Measurements from ENCODE around the gene TNNI3. TPM values are rescaled to one million over a fixed set of nuclear protein-coding genes. Genes with fewer than 3 reads are reported as not detected.
A peak's percentile ranks its signal among the peaks of the same experiment; 100 is the strongest.

TNNI3 gene
- total and polyA plus RNA-seq, 10 of the 15 experiments (the other 5 are each of a cell fraction or from before 2014, with no cell fraction given), result not detected

GRCh38 chr19:55178781-55179599, 21.5 kb upstream of the TNNI3 start (continued):
- TF ChIP-seq CREB1 (IDR thresholded peaks at IDR 0.05; ENCODE audit: low read depth), result peak; percentile 54
- TF ChIP-seq NFYB (IDR thresholded peaks at IDR 0.05; ENCODE audit: insufficient read depth, low read depth, low read length), result no peak
- no peak for TF ChIP-seq USF2 (IDR thresholded peaks at IDR 0.05; ENCODE audit: borderline replicate concordance, low read depth, low read length)
- TF ChIP-seq, protein P1, sequence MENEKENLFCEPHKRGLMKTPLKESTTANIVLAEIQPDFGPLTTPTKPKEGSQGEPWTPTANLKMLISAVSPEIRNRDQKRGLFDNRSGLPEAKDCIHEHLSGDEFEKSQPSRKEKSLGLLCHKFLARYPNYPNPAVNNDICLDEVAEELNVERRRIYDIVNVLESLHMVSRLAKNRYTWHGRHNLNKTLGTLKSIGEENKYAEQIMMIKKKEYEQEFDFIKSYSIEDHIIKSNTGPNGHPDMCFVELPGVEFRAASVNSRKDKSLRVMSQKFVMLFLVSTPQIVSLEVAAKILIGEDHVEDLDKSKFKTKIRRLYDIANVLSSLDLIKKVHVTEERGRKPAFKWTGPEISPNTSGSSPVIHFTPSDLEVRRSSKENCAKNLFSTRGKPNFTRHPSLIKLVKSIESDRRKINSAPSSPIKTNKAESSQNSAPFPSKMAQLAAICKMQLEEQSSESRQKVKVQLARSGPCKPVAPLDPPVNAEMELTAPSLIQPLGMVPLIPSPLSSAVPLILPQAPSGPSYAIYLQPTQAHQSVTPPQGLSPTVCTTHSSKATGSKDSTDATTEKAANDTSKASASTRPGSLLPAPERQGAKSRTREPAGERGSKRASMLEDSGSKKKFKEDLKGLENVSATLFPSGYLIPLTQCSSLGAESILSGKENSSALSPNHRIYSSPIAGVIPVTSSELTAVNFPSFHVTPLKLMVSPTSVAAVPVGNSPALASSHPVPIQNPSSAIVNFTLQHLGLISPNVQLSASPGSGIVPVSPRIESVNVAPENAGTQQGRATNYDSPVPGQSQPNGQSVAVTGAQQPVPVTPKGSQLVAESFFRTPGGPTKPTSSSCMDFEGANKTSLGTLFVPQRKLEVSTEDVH (IDR thresholded peaks at IDR 0.05; ENCODE audit: low read depth, partially characterized antibody), result no peak
- TF ChIP-seq CHD4 (IDR thresholded peaks at IDR 0.05), result no peak
- no peak for TF ChIP-seq MEF2A (IDR thresholded peaks at IDR 0.05; ENCODE audit: insufficient read depth, low read depth, low read length)
- TF ChIP-seq, protein P2, sequence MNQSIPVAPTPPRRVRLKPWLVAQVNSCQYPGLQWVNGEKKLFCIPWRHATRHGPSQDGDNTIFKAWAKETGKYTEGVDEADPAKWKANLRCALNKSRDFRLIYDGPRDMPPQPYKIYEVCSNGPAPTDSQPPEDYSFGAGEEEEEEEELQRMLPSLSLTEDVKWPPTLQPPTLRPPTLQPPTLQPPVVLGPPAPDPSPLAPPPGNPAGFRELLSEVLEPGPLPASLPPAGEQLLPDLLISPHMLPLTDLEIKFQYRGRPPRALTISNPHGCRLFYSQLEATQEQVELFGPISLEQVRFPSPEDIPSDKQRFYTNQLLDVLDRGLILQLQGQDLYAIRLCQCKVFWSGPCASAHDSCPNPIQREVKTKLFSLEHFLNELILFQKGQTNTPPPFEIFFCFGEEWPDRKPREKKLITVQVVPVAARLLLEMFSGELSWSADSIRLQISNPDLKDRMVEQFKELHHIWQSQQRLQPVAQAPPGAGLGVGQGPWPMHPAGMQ (IDR thresholded peaks at IDR 0.05; ENCODE audit: borderline replicate concordance), result no peak
- 0 out of 2 replicates have a peak, but pooled peaks have one; percentile 19 for TF ChIP-seq ZNF207 (IDR thresholded peaks at IDR 0.05; ENCODE audit: borderline replicate concordance)
- no peak for TF ChIP-seq PAX5 (IDR thresholded peaks at IDR 0.05; ENCODE audit: borderline replicate concordance, low read depth, low read length)
- no peak; the same call in 1 of the 2 replicates for TF ChIP-seq NR2C1 (IDR thresholded peaks at IDR 0.05)
- TF ChIP-seq BMI1 (IDR thresholded peaks at IDR 0.05; ENCODE audit: borderline replicate concordance), result peak; percentile 100
- TF ChIP-seq, protein P3, sequence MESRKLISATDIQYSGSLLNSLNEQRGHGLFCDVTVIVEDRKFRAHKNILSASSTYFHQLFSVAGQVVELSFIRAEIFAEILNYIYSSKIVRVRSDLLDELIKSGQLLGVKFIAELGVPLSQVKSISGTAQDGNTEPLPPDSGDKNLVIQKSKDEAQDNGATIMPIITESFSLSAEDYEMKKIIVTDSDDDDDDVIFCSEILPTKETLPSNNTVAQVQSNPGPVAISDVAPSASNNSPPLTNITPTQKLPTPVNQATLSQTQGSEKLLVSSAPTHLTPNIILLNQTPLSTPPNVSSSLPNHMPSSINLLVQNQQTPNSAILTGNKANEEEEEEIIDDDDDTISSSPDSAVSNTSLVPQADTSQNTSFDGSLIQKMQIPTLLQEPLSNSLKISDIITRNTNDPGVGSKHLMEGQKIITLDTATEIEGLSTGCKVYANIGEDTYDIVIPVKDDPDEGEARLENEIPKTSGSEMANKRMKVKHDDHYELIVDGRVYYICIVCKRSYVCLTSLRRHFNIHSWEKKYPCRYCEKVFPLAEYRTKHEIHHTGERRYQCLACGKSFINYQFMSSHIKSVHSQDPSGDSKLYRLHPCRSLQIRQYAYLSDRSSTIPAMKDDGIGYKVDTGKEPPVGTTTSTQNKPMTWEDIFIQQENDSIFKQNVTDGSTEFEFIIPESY (IDR thresholded peaks at IDR 0.05), result no peak
- TF ChIP-seq, protein P4, sequence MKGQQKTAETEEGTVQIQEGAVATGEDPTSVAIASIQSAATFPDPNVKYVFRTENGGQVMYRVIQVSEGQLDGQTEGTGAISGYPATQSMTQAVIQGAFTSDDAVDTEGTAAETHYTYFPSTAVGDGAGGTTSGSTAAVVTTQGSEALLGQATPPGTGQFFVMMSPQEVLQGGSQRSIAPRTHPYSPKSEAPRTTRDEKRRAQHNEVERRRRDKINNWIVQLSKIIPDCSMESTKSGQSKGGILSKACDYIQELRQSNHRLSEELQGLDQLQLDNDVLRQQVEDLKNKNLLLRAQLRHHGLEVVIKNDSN (IDR thresholded peaks at IDR 0.05; ENCODE audit: borderline replicate concordance, extremely low read length, insufficient read depth, low read depth, low read length), result no peak
- TF ChIP-seq IKZF1 (conservative IDR thresholded peaks at IDR 0.05), result peak; percentile 91
- no peak for TF ChIP-seq RBBP5 (conservative IDR thresholded peaks at IDR 0.05)
- TF ChIP-seq ZBTB11 (CRISPR knock-in tag; IDR thresholded peaks at IDR 0.05), result no peak

All from GM12878 (cell line).